Heart left ventricle (tissue), 13 donors: ENCODE measurements around the gene PUS7.

ENCODE experiments used
- CTCF ChIP-seq, 12 donors: fragments of 200-600 bp; sonication (generic) in 4 of 12; IDR thresholded peaks; one replicate each; pipeline versions ENCODE4 v1.5.0 to v1.8.0; 2018 to 2022; ENCODE audit warnings: antibody characterized with exemption in 12 of 12, mild to moderate bottlenecking in 5 of 12
- POLR2A ChIP-seq, 2 donors: fragments of 450-650 bp; IDR thresholded peaks; one replicate each; pipeline ENCODE4 v1.6.1; 2017; ENCODE audit warnings: antibody characterized with exemption in 2 of 2, mild to moderate bottlenecking in 2 of 2, moderate library complexity in 2 of 2
- donor health status: ischemic (EF 13 %, LVEDD 7.1; RV severe dilation, severe dysfunction).
- donor health status: DM: no; HTN: yes; CAD: no.
- donor health status: DM: no; HTN: no; CAD: no.
- donor health status: ischemic (EF 25% LVEDD 6.9; RV normal size, moderate dysfunction).
- donor health status: ischemic (EF 25% LVEDD 5.7; RV mildly dilated, moderate dysfunction).
- donor health status: ischemic (EF 35%, LVEDD 5.7; RV mildly dilated, moderate dysfunction).
- donor health status: nonischemic (EF 11% LVEDD 7.7; RV severe dilation, severe dysfunction).
- donor health status: DM: yes; HTN: yes; CAD: no.
- donor health status: PGD.
- donor health status: ischemic (EF 29% LVEDD 5.4; RV normal size, mild dysfunction).
- donor health status: nonischemic (EF 23%, LVEDD 6.1; RV moderate dilation, normal function).

GRCh38 chr7:105444342-105444987, 77.6 kb downstream of the PUS7 start:
- TF ChIP-seq POLR2A (IDR thresholded peaks at IDR 0.05) (no peak), CTCF (IDR thresholded peaks at IDR 0.05) (no peak)
